Vagina (tissue), 2 donors: ENCODE results near the gene INTS1. TPM values are rescaled to one million over a fixed set of nuclear protein-coding genes. Genes with fewer than 3 reads are reported as not detected.
"Not testable (repeated sequence)": the region's sequence is repeated elsewhere in the genome, so short reads cannot be mapped to it uniquely, and the experiment has no call there.

ENCODE experiments used
- DNase-seq, 2 donors: peaks; one replicate each; pipeline ENCODE4 v3.0.0-alpha.2; 2017; ENCODE audit errors: extremely low spot score in 2 of 2
- H3K27ac ChIP-seq: fragments of 200-600 bp; sonication (generic); one replicate; pipeline ENCODE4 v1.5.1; 2019
- H3K27me3 ChIP-seq: fragments of 200-600 bp; sonication (generic); one replicate; pipeline ENCODE4 v1.5.1; 2019
- H3K36me3 ChIP-seq, 2 donors: fragments of 200-600 bp; sonication (generic); one replicate each; pipeline ENCODE4 v1.5.1; 2017 to 2019
- H3K4me1 ChIP-seq: fragments of 200-600 bp; sonication (generic); one replicate; pipeline ENCODE4 v1.5.1; 2019
- H3K4me3 ChIP-seq, 2 donors: fragments of 200-600 bp; sonication (generic); 1 replicate in 1 of 2; 2 replicates in 1 of 2; pipeline ENCODE4 v1.5.1; 2016 to 2019
- H3K9me3 ChIP-seq: fragments of 200-600 bp; sonication (generic); one replicate; pipeline ENCODE4 v1.5.1; 2019
- CTCF ChIP-seq, 3 experiments: fragments of 450-650 bp in 2 of 3; fragments of 200-600 bp in 1 of 3; sonication (generic) in 1 of 3; IDR thresholded peaks; one replicate each; pipeline ENCODE4 v1.5.1; 2017 to 2019; ENCODE audit warnings: antibody characterized with exemption in 3 of 3, mild to moderate bottlenecking in 2 of 3, moderate library complexity in 2 of 3
- POLR2A ChIP-seq, 2 donors: fragments of 450-650 bp; IDR thresholded peaks; one replicate each; pipeline ENCODE4 v1.6.1; 2017; ENCODE audit warnings: antibody characterized with exemption in 2 of 2, mild to moderate bottlenecking in 2 of 2, moderate library complexity in 2 of 2
- POLR2AphosphoS5 ChIP-seq, 2 donors: sonication (generic); formaldehyde crosslinking; IDR thresholded peaks; one replicate each; pipeline ENCODE4 v1.9.0; 2017; ENCODE audit warnings: antibody characterized with exemption in 2 of 2, mild to moderate bottlenecking in 2 of 2, low read depth in 1 of 2; ENCODE audit not compliant: insufficient read depth in 1 of 2
- intact Hi-C: fragments of 100-400 bp; cut with DNase I; formaldehyde crosslinking; loops from one replicate; pipeline ENCODE4 v1.15.1; 2023
- total RNA-seq: library from RNA; depleted of rRNA; stranded (reverse); fragments of >200 nt; gene quantifications from one replicate; pipeline ENCODE4 v1.2.3, GENCODE V29; 2016

The INTS1 gene
- total RNA-seq, 1 donor from 2014 or later = 67.3 TPM

GRCh38 chr7:1444925-1445322 is 59.3 kb downstream of the INTS1 start:
- no peak for DNase-seq
- Histone ChIP-seq H3K9me3 (no peaks in the 10 kb centered on the region), H3K27ac (no peak overlapping the region), H3K4me1 (peaks cover 30% of the 10 kb centered on the region), H3K36me3 (no peaks in the 10 kb centered on the region), H3K27me3 (no peaks in the 10 kb centered on the region), H3K4me3 (no peak overlapping the region)
- intact Hi-C loops = no loop called here
- TF ChIP-seq POLR2AphosphoS5 (IDR thresholded peaks at IDR 0.05; ENCODE audit: insufficient read depth in 1 of 2, low read depth in 1 of 2) = no peak

DNA sequence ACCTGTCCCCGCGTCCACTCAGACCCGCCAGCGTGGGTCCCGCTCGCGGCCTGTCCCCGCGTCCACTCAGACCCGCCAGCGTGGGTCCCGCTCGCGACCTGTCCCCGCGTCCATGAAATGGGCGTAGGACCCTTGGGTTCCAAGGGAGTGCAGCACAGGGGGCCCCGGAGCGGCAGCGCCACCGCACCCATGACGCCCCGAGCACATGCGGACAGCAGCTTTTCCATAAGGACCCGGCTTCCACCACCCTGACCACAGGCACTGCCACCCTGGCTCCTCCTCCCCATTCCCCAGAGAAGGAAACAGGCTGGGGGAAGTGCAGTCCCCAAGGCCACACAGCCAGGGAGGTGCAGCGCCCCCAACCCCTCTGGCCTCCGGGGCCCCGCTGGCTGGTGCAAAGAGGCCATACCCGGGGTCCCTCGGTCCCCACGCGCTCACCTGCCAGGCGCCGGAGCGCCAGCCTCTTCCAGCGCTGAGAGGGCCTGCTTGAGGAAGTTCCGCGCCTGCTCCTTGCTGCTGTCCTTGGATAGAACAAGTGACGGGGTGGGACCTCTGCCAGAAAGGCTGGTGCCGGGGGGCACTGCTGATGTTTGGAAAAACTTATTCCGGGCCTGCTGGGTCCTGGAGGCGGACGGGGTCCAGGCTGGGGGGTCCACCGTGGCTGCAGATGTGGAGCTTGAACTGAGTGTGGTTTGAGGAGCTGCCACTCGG is 59.8 kb downstream of the INTS1 start:
- Histone ChIP-seq H3K36me3 (no peaks in the 10 kb centered on the region), H3K9me3 (no peaks in the 10 kb centered on the region), H3K27ac (no peak overlapping the region), H3K27me3 (no peaks in the 10 kb centered on the region), H3K4me3 (no peak overlapping the region), H3K4me1 (peaks cover 26% of the 10 kb centered on the region)
- no peak for DNase-seq
- TF ChIP-seq POLR2AphosphoS5 (IDR thresholded peaks at IDR 0.05; ENCODE audit: insufficient read depth in 1 of 2, low read depth in 1 of 2) = no peak
- intact Hi-C loops = no loop called here

DNA sequence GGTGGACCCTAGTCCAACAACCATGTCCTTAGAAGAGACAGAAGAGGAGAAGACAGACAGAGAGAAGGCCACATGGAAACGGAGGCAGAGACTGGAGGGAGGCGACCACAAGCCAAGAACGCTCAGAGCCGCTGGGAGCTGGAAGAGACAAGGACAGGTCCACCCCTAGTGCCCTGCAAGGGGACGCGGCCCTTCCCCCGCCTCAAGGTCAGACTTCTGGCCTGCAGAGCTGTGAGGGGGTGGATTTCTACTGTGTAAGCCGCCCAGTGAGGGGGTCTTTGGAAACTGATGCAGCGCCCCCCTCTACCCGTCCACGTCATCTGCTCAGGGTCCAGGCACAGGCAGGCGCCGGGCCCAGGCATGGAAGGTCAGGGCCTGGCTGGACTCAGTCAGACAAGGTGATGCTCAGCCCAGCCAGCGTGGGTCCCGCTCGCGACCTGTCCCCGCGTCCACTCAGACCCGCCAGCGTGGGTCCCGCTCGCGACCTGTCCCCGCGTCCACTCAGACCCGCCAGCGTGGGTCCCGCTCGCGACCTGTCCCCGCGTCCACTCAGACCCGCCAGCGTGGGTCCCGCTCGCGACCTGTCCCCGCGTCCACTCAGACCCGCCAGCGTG is 60.5 kb downstream of the INTS1 start:
- H3K4me1 ChIP-seq = peaks cover 23% of the 10 kb centered on the region
- H3K27me3 ChIP-seq, H3K9me3 ChIP-seq, DNase-seq, H3K36me3 ChIP-seq, intact Hi-C loops, H3K4me3 ChIP-seq, H3K27ac ChIP-seq: not testable (repeated sequence)

DNA sequence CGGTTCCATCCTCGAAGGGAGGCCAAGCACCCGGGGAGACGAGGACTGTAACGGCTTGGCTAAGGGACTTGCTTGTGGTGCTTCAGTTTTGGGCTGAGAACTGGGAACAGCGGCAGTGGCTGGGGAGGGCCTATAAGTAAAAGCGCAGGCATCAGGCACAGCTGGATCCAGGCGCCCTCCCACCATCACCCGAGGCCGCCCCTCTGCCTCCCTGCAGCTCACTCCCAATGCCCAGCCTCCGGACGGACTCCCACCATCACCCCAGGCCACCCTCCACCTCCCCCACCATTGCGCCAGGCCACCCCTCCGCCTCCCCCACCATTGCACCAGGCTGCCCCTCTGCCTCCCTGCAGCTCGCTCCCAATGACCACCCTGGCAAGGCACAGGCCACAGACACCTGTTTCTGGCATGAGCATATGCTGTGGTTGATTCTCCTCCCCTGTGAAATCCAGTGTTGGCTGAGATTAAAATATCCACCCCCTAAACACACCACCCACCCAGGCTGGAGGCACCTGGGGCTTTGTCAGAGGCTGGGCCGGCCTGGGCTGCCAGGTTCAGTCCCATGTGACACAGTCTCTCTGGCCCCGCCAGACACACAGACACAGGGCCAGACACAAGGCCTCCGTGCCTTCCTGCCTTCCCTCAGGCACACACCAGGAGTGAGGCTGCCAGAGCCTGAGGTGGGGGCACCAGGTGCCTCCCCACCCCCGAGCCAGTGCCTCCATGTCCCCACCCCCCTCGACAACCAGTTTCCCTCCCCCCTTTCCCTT is 61.6 kb downstream of the INTS1 start:
- no peak for DNase-seq
- peaks cover 0 to 7% of the 10 kb centered on the region in 2 donors for H3K36me3 ChIP-seq
- intact Hi-C loops = no loop called here
- H3K27ac ChIP-seq = no peak overlapping the region
- TF ChIP-seq POLR2A (IDR thresholded peaks at IDR 0.05) (no peak), POLR2AphosphoS5 (IDR thresholded peaks at IDR 0.05; ENCODE audit: insufficient read depth in 1 of 2, low read depth in 1 of 2) (no peak), CTCF (IDR thresholded peaks at IDR 0.05) (no peak)
- no peak overlapping the region for H3K4me3 ChIP-seq
- no peaks in the 10 kb centered on the region for H3K27me3 ChIP-seq
- H3K9me3 ChIP-seq = no peaks in the 10 kb centered on the region
- H3K4me1 ChIP-seq = peaks cover 12% of the 10 kb centered on the region

DNA sequence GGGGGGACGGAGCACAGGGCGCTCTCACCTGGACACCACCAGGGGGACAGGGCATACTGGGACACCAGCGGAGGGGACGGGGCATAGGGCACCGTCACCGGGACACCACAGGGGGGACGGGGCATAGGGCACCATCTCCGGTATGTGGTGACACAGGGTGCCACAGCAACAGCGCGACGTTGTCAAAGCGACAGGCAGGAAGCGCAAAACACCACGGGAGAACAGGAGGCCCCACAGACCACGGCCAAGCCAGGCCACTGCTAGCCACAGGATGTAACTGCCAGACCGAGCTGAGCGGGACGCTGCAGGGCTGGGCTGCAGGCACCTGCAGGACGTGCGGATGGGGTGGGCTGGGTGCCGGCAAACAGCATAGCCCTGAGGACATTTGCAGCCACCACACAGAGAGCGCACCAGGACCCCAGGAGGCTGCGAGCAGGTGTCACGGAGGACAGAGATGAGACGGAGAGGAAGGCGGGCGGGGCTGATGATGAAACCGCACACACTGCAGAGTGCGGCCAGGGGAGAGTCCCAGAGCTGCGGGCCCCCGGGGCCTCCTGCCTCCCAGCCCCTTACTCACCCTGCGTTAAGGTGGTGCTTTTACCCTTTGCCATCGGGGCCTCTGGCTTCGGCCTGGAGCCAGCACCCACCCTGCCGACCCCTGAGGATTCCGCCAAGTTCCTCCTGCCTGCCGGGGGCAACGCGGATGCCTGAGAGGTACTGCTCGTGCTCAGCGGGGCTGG is 62.4 kb downstream of the INTS1 start:
- Histone ChIP-seq H3K27ac (no peak overlapping the region), H3K4me3 (no peak overlapping the region), H3K36me3 (peaks cover 0 to 7% of the 10 kb centered on the region in 2 donors), H3K9me3 (no peaks in the 10 kb centered on the region), H3K4me1 (peaks cover 4% of the 10 kb centered on the region), H3K27me3 (no peaks in the 10 kb centered on the region)
- no peak for DNase-seq
- intact Hi-C loops = no loop called here
- TF ChIP-seq POLR2AphosphoS5 (IDR thresholded peaks at IDR 0.05; ENCODE audit: insufficient read depth in 1 of 2, low read depth in 1 of 2) (no peak), CTCF (IDR thresholded peaks at IDR 0.05) (no peak), POLR2A (IDR thresholded peaks at IDR 0.05) (no peak)

DNA sequence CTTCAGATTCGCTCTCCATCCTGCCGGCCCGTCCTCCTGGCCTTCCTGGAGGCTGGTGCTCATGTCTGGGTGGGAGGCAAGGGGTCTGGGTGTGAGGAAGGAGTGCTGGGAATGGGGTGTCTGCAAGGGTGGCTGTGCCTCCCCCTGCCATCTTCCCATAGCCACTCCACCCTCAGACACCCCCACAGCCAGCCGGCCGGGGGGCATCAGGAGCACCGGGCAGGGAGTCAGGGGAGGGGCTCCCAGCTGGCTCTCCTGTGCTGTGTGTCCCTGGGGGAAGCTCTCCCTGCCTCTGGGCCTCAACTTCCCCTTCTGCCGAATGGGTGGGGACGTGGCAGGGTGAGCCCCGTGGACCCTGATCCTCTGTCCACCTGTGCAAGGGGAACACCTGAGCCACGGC is 63.6 kb downstream of the INTS1 start:
- Histone ChIP-seq H3K9me3 (no peaks in the 10 kb centered on the region), H3K27ac (no peak overlapping the region), H3K4me3 (no peak overlapping the region), H3K36me3 (peaks cover 0 to 7% of the 10 kb centered on the region in 2 donors), H3K27me3 (no peaks in the 10 kb centered on the region), H3K4me1 (no peaks in the 10 kb centered on the region)
- intact Hi-C loops = no loop called here
- TF ChIP-seq CTCF (IDR thresholded peaks at IDR 0.05) = no peak
- no peak for TF ChIP-seq POLR2A (IDR thresholded peaks at IDR 0.05)
- TF ChIP-seq POLR2AphosphoS5 (IDR thresholded peaks at IDR 0.05; ENCODE audit: insufficient read depth in 1 of 2, low read depth in 1 of 2) = no peak
- DNase-seq = no peak
